GM10248 (cell line): ENCODE data around the gene CNOT11.
"Not testable (repeated sequence)": the region's sequence is repeated elsewhere in the genome, so short reads cannot be mapped to it uniquely, and the experiment has no call there.

Source experiments
- CTCF ChIA-PET: fragments of 300-600 bp; sonication (Branson Sonifier 250); formaldehyde crosslinking; extraction: SDS; loops from one replicate; lab custom pipeline; 2021; ENCODE audit warnings: antibody characterized with exemption; lab: Yijun Ruan, JAX
- POLR2A ChIA-PET: fragments of 350-650 bp; sonication (Branson Sonifier 250); formaldehyde crosslinking; extraction: SDS; loops from one replicate; lab custom pipeline; 2020; ENCODE audit warnings: antibody characterized with exemption; lab: Yijun Ruan, JAX
- DNase-seq: peaks from one replicate; pipeline ENCODE4 v3.0.0; 2012; ENCODE audit errors: extremely low spot score
- TF ChIP-seq, protein P1 (sequence below): IDR thresholded peaks from 2 replicates; pipeline ENCODE4 v1.5.1; 2012; ENCODE audit warnings: mild to moderate bottlenecking, low read depth; ENCODE audit errors: extremely low read depth, missing control alignments, control extremely low read depth

The CNOT11 gene

DNA sequence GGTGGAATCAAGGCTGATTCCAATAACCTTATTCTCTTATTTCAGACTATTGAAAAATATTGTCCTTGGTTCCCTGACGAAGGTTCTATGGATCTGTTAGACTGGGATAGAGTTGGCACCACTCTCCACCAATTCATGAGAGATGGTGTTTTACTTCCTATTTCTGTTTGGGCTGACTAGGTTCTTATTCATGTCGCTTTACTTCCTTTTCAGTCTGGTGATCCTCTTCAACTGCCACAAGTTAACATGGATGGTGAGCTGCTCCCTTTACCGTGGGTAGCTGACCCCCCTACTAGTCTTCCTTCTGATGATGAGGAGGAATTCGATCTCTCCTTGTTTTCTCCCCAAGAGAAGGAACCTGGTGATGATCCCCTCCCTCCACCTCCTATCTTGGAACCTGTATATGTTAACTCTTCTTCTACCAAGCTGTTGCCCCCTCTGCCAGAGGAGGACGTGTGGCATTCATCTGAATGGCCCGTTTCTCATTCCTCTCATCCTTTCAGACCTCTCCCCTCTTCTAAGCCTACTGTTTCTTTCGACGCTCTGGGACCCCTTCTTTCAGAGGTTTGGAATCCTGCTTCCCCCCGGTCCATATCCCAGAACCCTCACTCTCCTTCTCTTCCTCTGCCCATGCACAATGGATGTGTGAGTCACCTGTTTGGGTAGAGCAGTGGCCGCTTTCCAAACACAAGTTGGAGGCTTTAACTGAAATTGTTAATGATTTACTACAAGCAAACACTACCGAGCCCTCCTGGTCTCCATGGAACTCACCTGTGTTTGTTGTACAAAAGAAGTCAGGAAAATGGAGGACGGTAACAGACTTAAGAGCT, 13.5 kb upstream of the CNOT11 start:
- POLR2A ChIA-PET: no interaction called here
- TF ChIP-seq, protein P1, sequence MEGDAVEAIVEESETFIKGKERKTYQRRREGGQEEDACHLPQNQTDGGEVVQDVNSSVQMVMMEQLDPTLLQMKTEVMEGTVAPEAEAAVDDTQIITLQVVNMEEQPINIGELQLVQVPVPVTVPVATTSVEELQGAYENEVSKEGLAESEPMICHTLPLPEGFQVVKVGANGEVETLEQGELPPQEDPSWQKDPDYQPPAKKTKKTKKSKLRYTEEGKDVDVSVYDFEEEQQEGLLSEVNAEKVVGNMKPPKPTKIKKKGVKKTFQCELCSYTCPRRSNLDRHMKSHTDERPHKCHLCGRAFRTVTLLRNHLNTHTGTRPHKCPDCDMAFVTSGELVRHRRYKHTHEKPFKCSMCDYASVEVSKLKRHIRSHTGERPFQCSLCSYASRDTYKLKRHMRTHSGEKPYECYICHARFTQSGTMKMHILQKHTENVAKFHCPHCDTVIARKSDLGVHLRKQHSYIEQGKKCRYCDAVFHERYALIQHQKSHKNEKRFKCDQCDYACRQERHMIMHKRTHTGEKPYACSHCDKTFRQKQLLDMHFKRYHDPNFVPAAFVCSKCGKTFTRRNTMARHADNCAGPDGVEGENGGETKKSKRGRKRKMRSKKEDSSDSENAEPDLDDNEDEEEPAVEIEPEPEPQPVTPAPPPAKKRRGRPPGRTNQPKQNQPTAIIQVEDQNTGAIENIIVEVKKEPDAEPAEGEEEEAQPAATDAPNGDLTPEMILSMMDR: no peak
- CTCF ChIA-PET: interaction anchor here (2.9 kb wide), 1 partner anchor 8 kb away, joined by 12 read pairs; no protein-coding TSS in a partner anchor
- no peak for DNase-seq

DNA sequence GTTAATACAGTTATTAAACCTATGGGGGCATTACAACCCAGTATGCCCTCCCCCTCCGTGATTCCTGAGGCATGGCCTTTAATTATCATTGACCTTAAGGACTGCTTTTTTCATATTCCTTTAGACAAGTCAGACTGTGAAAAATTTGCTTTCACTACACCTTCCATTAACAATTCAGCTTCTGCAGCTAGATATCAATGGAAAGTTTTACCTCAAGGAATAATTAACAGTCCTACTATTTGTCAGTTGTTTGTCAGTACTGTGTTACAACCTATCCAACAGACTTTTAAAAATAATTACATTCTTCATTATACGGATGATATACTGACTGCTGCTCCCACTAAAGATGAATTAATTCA, 12.9 kb upstream of the CNOT11 start:
- CTCF ChIA-PET: interaction anchor here (1.5 to 2.9 kb wide), 5 partner anchors 8 to 39 kb away, joined by 3 to 12 read pairs (median 6); no protein-coding TSS in a partner anchor
- DNase-seq, POLR2A ChIA-PET: not testable (repeated sequence)

DNA sequence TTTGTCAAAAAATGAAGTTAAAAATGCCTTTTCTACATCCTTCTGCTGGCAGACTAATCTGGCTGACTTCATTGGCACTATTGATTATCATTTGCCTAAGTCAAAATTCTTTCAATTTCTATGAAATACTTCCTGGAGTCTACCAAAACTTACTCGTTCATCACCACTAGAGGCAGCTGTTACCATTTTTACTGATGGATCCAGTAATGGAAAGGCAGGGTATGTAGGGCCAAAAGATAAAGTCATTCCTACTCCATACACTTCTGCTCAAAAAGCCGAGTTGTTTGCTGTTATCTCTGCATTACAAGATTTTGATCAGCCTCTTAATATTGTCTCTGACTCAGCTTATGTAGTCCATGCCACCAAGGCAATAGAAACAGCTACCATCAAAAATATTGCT, 12.0 kb upstream of the CNOT11 start:
- TF ChIP-seq, protein P1: peak; percentile 45
- DNase-seq, POLR2A ChIA-PET: not testable (repeated sequence)
- CTCF ChIA-PET: interaction anchor here (0.9 to 2.9 kb wide), 9 partner anchors 9 to 203 kb away, joined by 3 to 12 read pairs (median 3); no protein-coding TSS in a partner anchor

DNA sequence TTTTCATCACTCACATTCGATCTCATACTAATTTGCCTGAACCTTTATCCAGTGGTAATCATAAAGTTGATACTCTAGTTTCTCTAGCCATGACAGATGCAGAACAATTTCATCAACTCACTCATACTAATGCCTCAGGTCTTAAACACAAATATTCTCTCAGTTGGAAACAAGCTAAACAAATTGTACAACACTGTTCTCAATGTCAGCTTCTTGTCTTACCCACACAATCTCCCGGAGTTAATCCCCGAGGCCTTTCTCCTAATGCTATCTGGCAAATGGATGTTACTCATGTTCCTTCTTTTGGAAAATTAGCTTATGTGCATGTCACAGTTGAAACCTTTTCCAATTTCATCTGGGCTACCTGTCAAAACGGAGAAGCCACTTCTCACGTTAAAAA, 11.5 kb upstream of the CNOT11 start:
- no peak for DNase-seq
- POLR2A ChIA-PET: no interaction called here
- TF ChIP-seq, protein P1: no peak
- CTCF ChIA-PET: interaction anchor here (0.9 to 2.9 kb wide), 9 partner anchors 8 to 204 kb away, joined by 3 to 12 read pairs (median 3); no protein-coding TSS in a partner anchor

DNA sequence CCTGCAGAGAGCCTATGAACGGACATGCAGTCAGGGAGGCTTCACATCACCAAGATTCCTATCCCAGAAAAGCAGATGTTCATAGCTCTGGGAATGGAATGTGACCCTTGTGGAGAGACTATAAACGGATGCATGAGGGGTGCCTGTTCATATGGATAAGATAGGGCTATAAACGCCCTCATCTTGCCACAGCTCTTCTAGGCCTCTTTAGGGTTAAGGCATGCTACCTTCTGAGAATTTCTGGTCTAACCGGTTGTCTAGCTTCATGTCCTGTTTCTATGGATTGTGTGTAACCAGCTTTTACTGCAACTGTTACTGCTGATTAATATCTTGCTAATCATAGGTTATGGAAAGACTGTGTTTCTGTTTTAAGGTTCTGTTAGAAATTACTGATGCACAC, 8.3 kb upstream of the CNOT11 start:
- DNase-seq, POLR2A ChIA-PET: not testable (repeated sequence)
- CTCF ChIA-PET: interaction anchor here (1.6 kb wide), 1 partner anchor 10 kb away, joined by 3 read pairs; no protein-coding TSS in a partner anchor

DNA sequence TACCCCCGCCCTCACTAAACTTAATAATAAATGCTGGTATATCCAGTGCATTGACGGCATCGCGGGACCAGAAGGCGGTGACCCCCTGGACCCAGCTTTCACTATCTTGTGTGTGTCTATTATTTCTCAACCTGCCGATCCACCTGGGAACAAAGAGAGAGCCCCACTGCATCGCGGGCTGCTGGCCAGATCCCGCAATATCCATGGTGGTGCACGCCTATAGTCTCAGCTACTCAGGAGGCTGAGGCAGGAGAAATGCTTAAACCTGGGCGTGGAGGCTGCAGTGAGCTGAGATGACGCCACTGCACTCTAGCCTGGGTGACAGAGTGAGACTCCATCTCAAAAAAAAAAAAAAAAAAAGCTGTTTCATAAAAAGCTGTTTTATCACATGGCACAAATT, 7.8 kb upstream of the CNOT11 start:
- CTCF ChIA-PET: interaction anchor here (0.8 kb wide), 1 partner anchor 39 kb away, joined by 3 read pairs; no protein-coding TSS in a partner anchor
- POLR2A ChIA-PET, DNase-seq: not testable (repeated sequence)

DNA sequence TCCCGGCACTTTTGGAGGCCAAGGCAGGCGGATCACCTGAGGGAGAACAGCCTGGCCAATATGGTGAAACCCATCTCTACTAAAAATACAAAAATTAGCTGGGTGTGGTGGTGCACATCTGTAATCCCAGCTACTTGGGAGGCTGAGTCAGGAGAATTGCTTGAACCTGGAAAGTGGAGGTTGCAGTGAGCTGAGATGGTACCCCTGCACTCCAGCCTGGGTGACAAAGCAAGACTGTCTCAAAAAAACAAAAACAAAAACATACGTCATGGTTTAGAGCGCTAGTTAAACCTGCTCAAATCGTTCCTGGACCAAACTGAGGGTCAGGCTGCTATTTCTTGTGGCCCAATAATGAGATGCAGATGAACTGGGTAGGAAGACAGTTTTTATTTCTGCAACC, 7.2 kb upstream of the CNOT11 start:
- POLR2A ChIA-PET, DNase-seq: not testable (repeated sequence)
- CTCF ChIA-PET: interaction anchor here (0.8 kb wide), 1 partner anchor 38 kb away, joined by 3 read pairs; no protein-coding TSS in a partner anchor

DNA sequence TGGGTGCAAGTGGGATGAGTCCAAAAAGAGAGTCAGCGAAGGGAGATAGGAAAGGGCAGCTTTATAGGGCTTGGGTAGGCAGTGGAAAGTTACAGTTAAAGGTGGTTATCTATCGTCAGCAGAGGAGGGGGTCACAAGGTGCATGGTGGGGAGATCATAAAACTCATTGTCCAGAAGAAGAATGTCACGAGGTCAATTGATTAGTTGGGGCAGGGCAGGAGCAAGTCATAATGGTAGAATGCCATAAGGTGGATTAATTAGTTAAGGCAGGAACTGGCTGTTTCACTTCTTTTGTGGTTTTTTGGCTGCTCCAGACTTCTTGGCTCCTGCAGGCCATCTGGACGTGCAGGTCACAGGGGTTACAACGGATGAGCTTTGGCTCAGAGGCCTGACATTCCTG, 3.9 kb upstream of the CNOT11 start:
- POLR2A ChIA-PET, DNase-seq: not testable (repeated sequence)
- CTCF ChIA-PET: interaction anchor here (1.4 kb wide), 1 partner anchor 8 kb away, joined by 6 read pairs; no protein-coding TSS in a partner anchor

DNA sequence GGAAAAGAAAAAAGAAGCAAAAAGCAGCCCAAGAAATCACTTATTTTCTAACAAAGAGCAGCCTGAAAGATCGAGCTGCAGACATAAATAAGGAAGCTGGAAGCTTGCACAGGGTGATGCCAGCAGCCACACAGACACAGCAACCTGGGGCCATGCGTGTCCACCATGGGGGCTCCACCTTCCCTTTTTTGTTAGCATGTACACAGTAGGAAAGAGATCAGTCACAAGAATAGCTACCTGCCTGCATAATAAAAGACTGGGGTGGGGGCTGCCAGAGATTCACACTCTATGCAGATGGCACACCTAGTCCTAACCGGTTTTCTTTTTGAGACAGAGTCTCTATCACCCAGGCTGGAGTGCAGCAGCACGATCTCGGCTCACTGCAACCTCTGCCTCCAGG, 2.9 kb upstream of the CNOT11 start:
- TF ChIP-seq, protein P1: no peak
- no peak for DNase-seq
- ChIA-PET CTCF (interaction anchor here (1.4 kb wide), 1 partner anchor 9 kb away, joined by 6 read pairs; no protein-coding TSS in a partner anchor), POLR2A (no interaction called here)

DNA sequence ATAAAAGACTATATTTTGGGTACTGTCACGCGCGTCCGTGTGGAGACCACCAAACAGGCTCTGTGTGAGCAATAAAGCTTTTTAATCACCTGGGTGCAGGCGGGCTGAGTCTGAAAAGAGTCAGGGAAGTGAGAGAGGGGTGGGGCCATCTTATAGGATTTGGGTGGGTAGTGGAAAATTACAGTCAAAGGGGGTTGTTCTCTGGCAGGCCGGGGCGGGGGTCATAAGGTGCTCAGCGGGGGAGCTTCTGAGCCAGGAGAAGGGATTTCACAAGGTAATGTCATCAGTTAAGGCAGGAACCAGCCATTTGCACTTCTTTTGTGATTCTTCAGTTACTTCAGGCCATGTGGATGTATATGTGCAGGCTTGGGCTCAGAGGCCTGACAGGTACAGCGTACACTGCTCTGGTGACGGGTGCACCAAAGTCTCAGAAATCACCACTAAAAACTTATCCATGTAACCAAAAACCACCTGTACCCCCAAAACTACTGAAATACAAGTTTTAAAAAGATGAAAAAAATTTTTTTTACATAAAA, 1.4 kb upstream of the CNOT11 start:
- CTCF ChIA-PET: interaction anchor here (1.2 to 2.1 kb wide), 4 partner anchors 11 to 46 kb away, joined by 3 to 9 read pairs (median 3); no protein-coding TSS in a partner anchor
- DNase-seq, POLR2A ChIA-PET: not testable (repeated sequence)
